GM19452 (cell line): ENCODE results near the gene SH3PXD2B.
A peak's percentile ranks its signal among the peaks of the same experiment; 100 is the strongest.
"Not testable (repeated sequence)": the region's sequence is repeated elsewhere in the genome, so short reads cannot be mapped to it uniquely, and the experiment has no call there.

Experiments used
- ATAC-seq: cut with Tn5 transposase; IDR thresholded peaks from one replicate; pipeline ENCODE4 v1.9.1; 2021; ENCODE audit not compliant: unreplicated experiment

The SH3PXD2B gene

GRCh38 chr5:172311026-172311425, 143.3 kb downstream of the SH3PXD2B start:
- no peak for ATAC-seq

GRCh38 chr5:172305380-172305779, 148.9 kb downstream of the SH3PXD2B start:
- no peak for ATAC-seq

GRCh38 chr5:172303572-172304335, 150.6 kb downstream of the SH3PXD2B start:
- no peak for ATAC-seq

- no peak for ATAC-seq
Observed at GRCh38 chr5:172303162-172303561, 151.2 kb downstream of the SH3PXD2B start.

GRCh38 chr5:172302047-172302710, 152.1 kb downstream of the SH3PXD2B start:
- no peak for ATAC-seq

GRCh38 chr5:172299916-172300439, 154.3 kb downstream of the SH3PXD2B start:
- no peak for ATAC-seq

GRCh38 chr5:172294831-172295230, 159.5 kb downstream of the SH3PXD2B start:
- no peak for ATAC-seq

GRCh38 chr5:172293745-172294342, 160.5 kb downstream of the SH3PXD2B start:
- no peak for ATAC-seq

GRCh38 chr5:172293054-172293744, 161.1 kb downstream of the SH3PXD2B start:
- ATAC-seq = peak; percentile 92

- not testable (repeated sequence) for ATAC-seq
Observed at GRCh38 chr5:172291837-172292236, 162.5 kb downstream of the SH3PXD2B start.

GRCh38 chr5:172288465-172288864, 165.9 kb downstream of the SH3PXD2B start:
- ATAC-seq = no peak

GRCh38 chr5:172287140-172287539, 167.2 kb downstream of the SH3PXD2B start:
- ATAC-seq = not testable (repeated sequence)

GRCh38 chr5:172285226-172286143, 168.8 kb downstream of the SH3PXD2B start:
- no peak for ATAC-seq

- no peak for ATAC-seq
Observed at GRCh38 chr5:172284611-172284980, 169.7 kb downstream of the SH3PXD2B start.

GRCh38 chr5:172283862-172284610, 170.3 kb downstream of the SH3PXD2B start:
- peak; percentile 87 for ATAC-seq

GRCh38 chr5:172283020-172283861, 171.1 kb downstream of the SH3PXD2B start, which contains the start of gene UBTD2:
UBTD2 (minus strand) TSS chr5:172283764; CDS start chr5:172283665, 99 bp downstream.
- ATAC-seq = peak; percentile 88

GRCh38 chr5:172282272-172283019, 171.9 kb downstream of the SH3PXD2B start:
- ATAC-seq = no peak

GRCh38 chr5:172281346-172281745, 173.0 kb downstream of the SH3PXD2B start:
- ATAC-seq = no peak
